HepG2 (cell line): Measurements from ENCODE around the gene PGRMC2. TPM values are rescaled to one million over a fixed set of nuclear protein-coding genes. Genes with fewer than 3 reads are reported as not detected.

ENCODE experiments used
- ARID2 ChIP-seq: sonication (generic); formaldehyde crosslinking; IDR thresholded peaks from 2 replicates; pipeline ENCODE4 v1.8.1; 2022; ENCODE audit warnings: mild to moderate bottlenecking, missing genetic modification reagents, borderline replicate concordance
- BHLHE40 ChIP-seq: IDR thresholded peaks from 2 replicates; pipeline ENCODE4 v1.6.1; 2011; ENCODE audit warnings: low read length, improper control_type of control experiment
- CBFB ChIP-seq: sonication (generic); formaldehyde crosslinking; IDR thresholded peaks from 2 replicates; pipeline ENCODE4 v1.4.0; 2020; ENCODE audit warnings: missing genetic modification reagents
- FOXA3 ChIP-seq: IDR thresholded peaks from 2 replicates; pipeline ENCODE4 v1.6.1; 2016; ENCODE audit warnings: missing genetic modification reagents, missing compliant biosample characterization
- GABPB1 ChIP-seq: IDR thresholded peaks from 2 replicates; pipeline ENCODE4 v1.6.1; 2016; ENCODE audit warnings: mild to moderate bottlenecking, missing genetic modification reagents, moderate library complexity, missing compliant biosample characterization
- KLF15 ChIP-seq: sonication (generic); formaldehyde crosslinking; IDR thresholded peaks from 2 replicates; pipeline ENCODE4 v1.8.1; 2023; ENCODE audit warnings: borderline replicate concordance, mild to moderate bottlenecking, inconsistent platforms, missing genetic modification reagents, mixed read lengths
- MAFK ChIP-seq, 2 experiments: IDR thresholded peaks in 1 of 2; conservative IDR thresholded peaks in 1 of 2; 2 replicates each; pipeline ENCODE4 v1.6.1; 2011; ENCODE audit warnings: improper control_type of control experiment in 2 of 2, low read length in 2 of 2
- MIER3 ChIP-seq: IDR thresholded peaks from 2 replicates; pipeline ENCODE4 v1.6.1; 2016; ENCODE audit warnings: missing compliant biosample characterization, borderline replicate concordance
- PHB2 ChIP-seq: fragments of 450-650 bp; IDR thresholded peaks from 2 replicates; pipeline ENCODE4 v1.6.1; 2018; ENCODE audit not compliant: partially characterized antibody
- REPIN1 ChIP-seq: sonication (generic); formaldehyde crosslinking; IDR thresholded peaks from 2 replicates; pipeline ENCODE4 v1.8.0; 2022; ENCODE audit warnings: missing genetic modification reagents, low read depth, mild to moderate bottlenecking, borderline replicate concordance
- SAFB2 ChIP-seq: sonication (generic); formaldehyde crosslinking; IDR thresholded peaks from 2 replicates; pipeline ENCODE4 v1.5.1; 2020; ENCODE audit warnings: missing genetic modification reagents, low read depth, mild to moderate bottlenecking, borderline replicate concordance
- SSRP1 ChIP-seq: IDR thresholded peaks from 2 replicates; pipeline ENCODE4 v1.6.1; 2016; ENCODE audit warnings: control low read depth
- TBX2 ChIP-seq: sonication (generic); formaldehyde crosslinking; IDR thresholded peaks from 2 replicates; pipeline ENCODE4 v1.5.0; 2020; ENCODE audit warnings: missing genetic modification reagents, mild to moderate bottlenecking, borderline replicate concordance
- TBX3 ChIP-seq: fragments of 450-650 bp; IDR thresholded peaks from 2 replicates; pipeline ENCODE4 v1.6.1; 2017; ENCODE audit warnings: antibody characterized with exemption, mild to moderate bottlenecking, inconsistent platforms, borderline replicate concordance
- ZFX ChIP-seq: sonication (generic); formaldehyde crosslinking; IDR thresholded peaks from 2 replicates; pipeline ENCODE4 v1.4.0; 2020; ENCODE audit warnings: mild to moderate bottlenecking, low read depth, missing genetic modification reagents, moderate library complexity
- ZIK1 ChIP-seq: sonication (generic); formaldehyde crosslinking; IDR thresholded peaks from 2 replicates; pipeline ENCODE4 v1.5.0; 2020; ENCODE audit warnings: mild to moderate bottlenecking, low read depth, missing genetic modification reagents, borderline replicate concordance
- ZNF205 ChIP-seq: IDR thresholded peaks from 2 replicates; pipeline ENCODE4 v1.6.1; 2018; ENCODE audit warnings: missing biosample characterization, missing genetic modification reagents
- ZNF235 ChIP-seq: sonication (generic); formaldehyde crosslinking; IDR thresholded peaks from 2 replicates; pipeline ENCODE4 v1.8.1; 2023; ENCODE audit warnings: mild to moderate bottlenecking, missing genetic modification reagents, borderline replicate concordance
- ZNF652 ChIP-seq: IDR thresholded peaks from 2 replicates; pipeline ENCODE4 v1.6.1; 2016; ENCODE audit warnings: low read depth, borderline replicate concordance
- ZNF841 ChIP-seq: sonication (generic); formaldehyde crosslinking; IDR thresholded peaks from 2 replicates; pipeline ENCODE4 v1.8.1; 2023; ENCODE audit warnings: missing genetic modification reagents, borderline replicate concordance
- polyA plus RNA-seq, 8 experiments: library from polyadenylated mRNA; depleted of rRNA in 3 of 8; stranded (reverse) in 7 of 8; unstranded in 1 of 8; fragments of >200 nt; fragmentation: Illumina TruSeq in 4 of 8; extraction: Trizol in 4 of 8; gene quantifications; 2 replicates each; pipeline versions ENCODE4 v1.2.1 to v1.2.3, GENCODE V29; 2011 to 2016; ENCODE audit warnings: low read depth in 4 of 8, missing spikeins in 1 of 8, mixed read lengths in 1 of 8; ENCODE audit not compliant: insufficient read depth in 1 of 8
- total RNA-seq, 5 experiments: library from RNA; depleted of rRNA; stranded (reverse); fragments of >200 nt; fragmentation: Illumina TruSeq; extraction: Trizol; gene quantifications; 2 replicates each; pipeline ENCODE4 v1.2.3, GENCODE V29; 2016; ENCODE audit warnings: low read depth in 1 of 5
- TF ChIP-seq, protein P1 (sequence below): sonication (generic); formaldehyde crosslinking; IDR thresholded peaks from 2 replicates; pipeline ENCODE4 v1.5.0; 2020; ENCODE audit warnings: mild to moderate bottlenecking, missing genetic modification reagents
- TF ChIP-seq, protein P2 (sequence below): sonication (generic); formaldehyde crosslinking; IDR thresholded peaks from 2 replicates; pipeline ENCODE4 v1.8.1; 2023; ENCODE audit warnings: missing genetic modification reagents, mild to moderate bottlenecking, borderline replicate concordance
- TF ChIP-seq, protein P3 (sequence below): sonication (generic); formaldehyde crosslinking; IDR thresholded peaks from 2 replicates; pipeline ENCODE4 v1.4.0; 2020; ENCODE audit warnings: missing genetic modification reagents

PGRMC2 gene
- total and polyA plus RNA-seq, 2 of the 13 experiments (the other 11 are each of a cell fraction or from before 2014, with no cell fraction given) = 16.0 to 19.8 TPM

DNA sequence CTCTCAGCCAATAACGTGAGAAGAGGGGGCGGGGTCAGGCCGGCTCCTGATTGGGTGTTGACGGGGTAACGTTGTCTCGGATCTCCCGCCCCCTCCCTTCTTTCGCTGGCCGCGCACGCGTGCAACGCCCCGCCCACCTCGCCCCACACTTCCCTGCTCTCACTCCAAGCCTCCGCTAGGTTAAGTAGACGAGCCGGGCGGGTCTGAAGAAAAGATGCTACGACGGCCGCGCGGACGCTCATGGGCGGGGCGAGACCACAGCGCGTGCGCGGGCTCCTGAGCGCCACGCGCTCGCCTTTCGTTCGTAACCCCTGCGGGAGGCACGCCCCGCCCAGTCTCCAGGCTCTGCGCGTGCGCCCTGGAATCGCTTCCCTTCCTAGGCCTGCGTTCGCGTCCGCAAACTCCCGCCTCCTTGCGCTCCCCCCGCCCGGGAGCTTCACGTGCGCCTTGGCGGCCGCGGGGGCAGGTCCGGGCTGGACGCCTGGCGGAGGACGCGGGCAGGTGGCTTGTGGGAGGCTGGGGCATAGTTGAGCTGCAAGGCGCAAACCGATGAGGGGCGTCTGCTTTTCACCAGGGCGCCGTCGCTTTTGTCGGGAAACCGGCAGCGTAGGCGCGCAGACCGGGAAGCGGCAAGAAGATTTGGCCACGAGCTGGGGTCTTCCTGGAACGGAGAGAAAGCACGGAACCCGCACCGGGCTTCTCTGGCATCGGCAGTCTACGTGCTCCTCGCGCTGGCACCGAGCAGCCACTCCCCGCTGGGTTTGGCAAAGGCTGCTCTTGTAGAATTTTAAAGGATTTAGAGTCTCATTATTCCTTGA is 467 bp upstream of the PGRMC2 start (continued):
- peak; percentile 85 for TF ChIP-seq TBX2
- TF ChIP-seq MIER3 (CRISPR knock-in tag) = peak; percentile 90
- peak; percentile 73; the same call in 1 of the 2 replicates for TF ChIP-seq FOXA3 (CRISPR knock-in tag)
- peak; percentile 74 for TF ChIP-seq SAFB2 (CRISPR knock-in tag)
- no peak for TF ChIP-seq MAFK (conservative IDR thresholded peaks at IDR 0.05 in 1 of 2, IDR thresholded peaks at IDR 0.05 in 1 of 2; ENCODE audit: low read length in 2 of 2)
- no peak for TF ChIP-seq TBX3
- TF ChIP-seq ZNF235 (CRISPR knock-in tag) = peak; percentile 95
- peak; percentile 96 for TF ChIP-seq ZFX (CRISPR knock-in tag)
- TF ChIP-seq, protein P1, sequence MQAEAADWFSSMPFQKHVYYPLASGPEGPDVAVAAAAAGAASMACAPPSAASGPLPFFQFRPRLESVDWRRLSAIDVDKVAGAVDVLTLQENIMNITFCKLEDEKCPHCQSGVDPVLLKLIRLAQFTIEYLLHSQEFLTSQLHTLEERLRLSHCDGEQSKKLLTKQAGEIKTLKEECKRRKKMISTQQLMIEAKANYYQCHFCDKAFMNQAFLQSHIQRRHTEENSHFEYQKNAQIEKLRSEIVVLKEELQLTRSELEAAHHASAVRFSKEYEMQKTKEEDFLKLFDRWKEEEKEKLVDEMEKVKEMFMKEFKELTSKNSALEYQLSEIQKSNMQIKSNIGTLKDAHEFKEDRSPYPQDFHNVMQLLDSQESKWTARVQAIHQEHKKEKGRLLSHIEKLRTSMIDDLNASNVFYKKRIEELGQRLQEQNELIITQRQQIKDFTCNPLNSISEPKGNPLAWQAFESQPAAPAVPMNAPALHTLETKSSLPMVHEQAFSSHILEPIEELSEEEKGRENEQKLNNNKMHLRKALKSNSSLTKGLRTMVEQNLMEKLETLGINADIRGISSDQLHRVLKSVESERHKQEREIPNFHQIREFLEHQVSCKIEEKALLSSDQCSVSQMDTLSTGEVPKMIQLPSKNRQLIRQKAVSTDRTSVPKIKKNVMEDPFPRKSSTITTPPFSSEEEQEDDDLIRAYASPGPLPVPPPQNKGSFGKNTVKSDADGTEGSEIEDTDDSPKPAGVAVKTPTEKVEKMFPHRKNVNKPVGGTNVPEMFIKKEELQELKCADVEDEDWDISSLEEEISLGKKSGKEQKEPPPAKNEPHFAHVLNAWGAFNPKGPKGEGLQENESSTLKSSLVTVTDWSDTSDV (CRISPR knock-in tag) = peak; percentile 84; the same call in 1 of the 2 replicates
- TF ChIP-seq ZNF205 = peak; percentile 94
- TF ChIP-seq PHB2 = no peak
- TF ChIP-seq SSRP1 (CRISPR knock-in tag) = no peak
- peak; percentile 87 for TF ChIP-seq GABPB1 (CRISPR knock-in tag)
- peak; percentile 74; the same call in 1 of the 2 replicates for TF ChIP-seq ZIK1 (CRISPR knock-in tag)
- TF ChIP-seq, protein P2, sequence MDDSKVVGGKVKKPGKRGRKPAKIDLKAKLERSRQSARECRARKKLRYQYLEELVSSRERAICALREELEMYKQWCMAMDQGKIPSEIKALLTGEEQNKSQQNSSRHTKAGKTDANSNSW (CRISPR knock-in tag) = peak; percentile 96
- peak; percentile 98 for TF ChIP-seq ZNF841 (CRISPR knock-in tag)
- TF ChIP-seq, protein P3, sequence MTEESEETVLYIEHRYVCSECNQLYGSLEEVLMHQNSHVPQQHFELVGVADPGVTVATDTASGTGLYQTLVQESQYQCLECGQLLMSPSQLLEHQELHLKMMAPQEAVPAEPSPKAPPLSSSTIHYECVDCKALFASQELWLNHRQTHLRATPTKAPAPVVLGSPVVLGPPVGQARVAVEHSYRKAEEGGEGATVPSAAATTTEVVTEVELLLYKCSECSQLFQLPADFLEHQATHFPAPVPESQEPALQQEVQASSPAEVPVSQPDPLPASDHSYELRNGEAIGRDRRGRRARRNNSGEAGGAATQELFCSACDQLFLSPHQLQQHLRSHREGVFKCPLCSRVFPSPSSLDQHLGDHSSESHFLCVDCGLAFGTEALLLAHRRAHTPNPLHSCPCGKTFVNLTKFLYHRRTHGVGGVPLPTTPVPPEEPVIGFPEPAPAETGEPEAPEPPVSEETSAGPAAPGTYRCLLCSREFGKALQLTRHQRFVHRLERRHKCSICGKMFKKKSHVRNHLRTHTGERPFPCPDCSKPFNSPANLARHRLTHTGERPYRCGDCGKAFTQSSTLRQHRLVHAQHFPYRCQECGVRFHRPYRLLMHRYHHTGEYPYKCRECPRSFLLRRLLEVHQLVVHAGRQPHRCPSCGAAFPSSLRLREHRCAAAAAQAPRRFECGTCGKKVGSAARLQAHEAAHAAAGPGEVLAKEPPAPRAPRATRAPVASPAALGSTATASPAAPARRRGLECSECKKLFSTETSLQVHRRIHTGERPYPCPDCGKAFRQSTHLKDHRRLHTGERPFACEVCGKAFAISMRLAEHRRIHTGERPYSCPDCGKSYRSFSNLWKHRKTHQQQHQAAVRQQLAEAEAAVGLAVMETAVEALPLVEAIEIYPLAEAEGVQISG (CRISPR knock-in tag) = peak; percentile 83
- peak; percentile 98 for TF ChIP-seq KLF15 (CRISPR knock-in tag)
- TF ChIP-seq ZNF652 (CRISPR knock-in tag) = peak; percentile 73
- peak; percentile 99 for TF ChIP-seq ARID2 (CRISPR knock-in tag)
- TF ChIP-seq CBFB (CRISPR knock-in tag) = peak; percentile 93
- peak; percentile 99 for TF ChIP-seq BHLHE40
- TF ChIP-seq REPIN1 (CRISPR knock-in tag) = peak; percentile 99
